ENCODE data around the gene SRI. TPM values are rescaled to one million over a fixed set of nuclear protein-coding genes. Genes with fewer than 3 reads are reported as not detected.
"Not testable (repeated sequence)": the region's sequence is repeated elsewhere in the genome, so short reads cannot be mapped to it uniquely, and the experiment has no call there.

The SRI gene
- total and polyA plus RNA-seq, 7 experiments from 2014 or later = 39.9 to 209 (median 66.4) TPM

GRCh38 chr7:88262562-88262961 is 42.7 kb upstream of the SRI start:
- POLR2A ChIA-PET = no interaction called here
- no peak overlapping the region for H3K27ac Mint-ChIP-seq
- H3K4me1 Mint-ChIP-seq = peaks cover 0 to 1% (median 0%) of the 10 kb centered on the region in 7 donors
- Histone ChIP-seq H3K27me3 (ENCODE audit: control insufficient read depth in 2 of 2, insufficient read depth in 2 of 2, low read length in 2 of 2) (no peaks in the 10 kb centered on the region), H3K9me3 (ENCODE audit: control insufficient read depth in 2 of 3, low read length in 3 of 3) (no peaks in the 10 kb centered on the region), H3K27ac (ENCODE audit: low read depth, low read length) (no peak overlapping the region), H3K4me3 (ENCODE audit: low read length) (no peak overlapping the region), H3K36me3 (ENCODE audit: control insufficient read depth in 2 of 3, insufficient read depth in 3 of 3, low read length in 3 of 3) (no peaks in the 10 kb centered on the region), H3K4me1 (ENCODE audit: control insufficient read depth in 2 of 2, insufficient read depth in 2 of 2, low read length in 2 of 2) (no peaks in the 10 kb centered on the region)
- intact Hi-C loops (cut with micrococcal nuclease) = no loop called here
- DNase-seq = no peak
- ATAC-seq = no peak
- H3K4me3 Mint-ChIP-seq = no peak overlapping the region
- H3K9me3 Mint-ChIP-seq = peaks cover 0 to 4% (median 0%) of the 10 kb centered on the region in 11 donors
- peaks cover 0 to 3% (median 0%) of the 10 kb centered on the region in 5 donors for H3K36me3 Mint-ChIP-seq
- H3K27me3 Mint-ChIP-seq = peaks cover 0 to 33% (median 17%) of the 10 kb centered on the region in 5 donors
- CTCF ChIA-PET = interaction anchor here (0.6 kb wide), 1 partner anchor 375 kb away, joined by 3 read pairs; no protein-coding TSS in a partner anchor

GRCh38 chr7:88260719-88261118 is 40.9 kb upstream of the SRI start:
- no peak overlapping the region for H3K4me3 Mint-ChIP-seq
- intact Hi-C loops (cut with micrococcal nuclease) = no loop called here
- CTCF ChIA-PET = no interaction called here

GRCh38 chr7:88259656-88260380 is 40.0 kb upstream of the SRI start:
- CTCF ChIA-PET = no interaction called here
- Mint-ChIP-seq H3K9me3 (peaks cover 0 to 13% (median 3%) of the 10 kb centered on the region in 11 donors), H3K4me3 (no peak overlapping the region), H3K27ac (no peak overlapping the region), H3K4me1 (peaks cover 0 to 1% (median 0%) of the 10 kb centered on the region in 7 donors), H3K36me3 (no peaks in the 10 kb centered on the region), H3K27me3 (peaks cover 0 to 35% (median 22%) of the 10 kb centered on the region in 5 donors)
- Histone ChIP-seq H3K4me1 (ENCODE audit: control insufficient read depth in 2 of 2, insufficient read depth in 2 of 2, low read length in 2 of 2) (no peaks in the 10 kb centered on the region), H3K27me3 (ENCODE audit: control insufficient read depth in 2 of 2, insufficient read depth in 2 of 2, low read length in 2 of 2) (no peaks in the 10 kb centered on the region), H3K36me3 (ENCODE audit: control insufficient read depth in 2 of 3, insufficient read depth in 3 of 3, low read length in 3 of 3) (no peaks in the 10 kb centered on the region), H3K4me3 (ENCODE audit: low read length) (no peak overlapping the region), H3K9me3 (ENCODE audit: control insufficient read depth in 2 of 3, low read length in 3 of 3) (no peaks in the 10 kb centered on the region), H3K27ac (ENCODE audit: low read depth, low read length) (no peak overlapping the region)
- intact Hi-C loops (cut with micrococcal nuclease) = no loop called here
- POLR2A ChIA-PET = no interaction called here
- ATAC-seq = no peak
- no peak for DNase-seq

More at GRCh38 chr7:88260719-88261118, 40.9 kb upstream of the SRI start:
- no peak overlapping the region for H3K27ac ChIP-seq (ENCODE audit: low read depth, low read length)
- peaks cover 0 to 38% (median 26%) of the 10 kb centered on the region in 5 donors for H3K27me3 Mint-ChIP-seq
- no peak overlapping the region for H3K27ac Mint-ChIP-seq
- peaks cover 0 to 8% (median 0%) of the 10 kb centered on the region in 11 donors for H3K9me3 Mint-ChIP-seq
- H3K36me3 ChIP-seq (ENCODE audit: control insufficient read depth in 2 of 3, insufficient read depth in 3 of 3, low read length in 3 of 3) = no peaks in the 10 kb centered on the region
- ATAC-seq = no peak
- H3K36me3 Mint-ChIP-seq = no peaks in the 10 kb centered on the region
- H3K4me1 Mint-ChIP-seq = peaks cover 0 to 1% (median 0%) of the 10 kb centered on the region in 7 donors
- no peaks in the 10 kb centered on the region for H3K4me1 ChIP-seq (ENCODE audit: control insufficient read depth in 2 of 2, insufficient read depth in 2 of 2, low read length in 2 of 2)
- POLR2A ChIA-PET = no interaction called here
- no peak for DNase-seq
- H3K9me3 ChIP-seq (ENCODE audit: control insufficient read depth in 2 of 3, low read length in 3 of 3) = no peaks in the 10 kb centered on the region
- no peaks in the 10 kb centered on the region for H3K27me3 ChIP-seq (ENCODE audit: control insufficient read depth in 2 of 2, insufficient read depth in 2 of 2, low read length in 2 of 2)
- no peak overlapping the region for H3K4me3 ChIP-seq (ENCODE audit: low read length)

- Mint-ChIP-seq H3K27me3 (peaks cover 0 to 32% (median 23%) of the 10 kb centered on the region in 5 donors), H3K9me3 (peaks cover 7 to 29% (median 14%) of the 10 kb centered on the region in 11 donors)
- POLR2A ChIA-PET; H3K27me3 ChIP-seq (ENCODE audit: control insufficient read depth in 2 of 2, insufficient read depth in 2 of 2, low read length in 2 of 2); H3K27ac ChIP-seq (ENCODE audit: low read depth, low read length); H3K36me3 Mint-ChIP-seq; H3K4me3 Mint-ChIP-seq; H3K4me1 Mint-ChIP-seq; DNase-seq; H3K4me3 ChIP-seq (ENCODE audit: low read length); H3K36me3 ChIP-seq (ENCODE audit: control insufficient read depth in 2 of 3, insufficient read depth in 3 of 3, low read length in 3 of 3); ATAC-seq; CTCF ChIA-PET; H3K27ac Mint-ChIP-seq; intact Hi-C loops (cut with micrococcal nuclease); H3K4me1 ChIP-seq (ENCODE audit: control insufficient read depth in 2 of 2, insufficient read depth in 2 of 2, low read length in 2 of 2): not testable (repeated sequence)
- peaks cover 0 to 13% (median 0%) of the 10 kb centered on the region in 3 experiments for H3K9me3 ChIP-seq (ENCODE audit: control insufficient read depth in 2 of 3, low read length in 3 of 3)
These were observed 38.5 kb upstream of the SRI start for GRCh38 chr7:88258296-88258695.

GRCh38 chr7:88256906-88257305 is 37.1 kb upstream of the SRI start:
- Histone ChIP-seq H3K4me3 (ENCODE audit: low read length) (no peak overlapping the region), H3K9me3 (ENCODE audit: control insufficient read depth in 2 of 3, low read length in 3 of 3) (peaks cover 0 to 13% (median 0%) of the 10 kb centered on the region in 3 experiments), H3K4me1 (ENCODE audit: control insufficient read depth in 2 of 2, insufficient read depth in 2 of 2, low read length in 2 of 2) (no peaks in the 10 kb centered on the region), H3K27ac (ENCODE audit: low read depth, low read length) (no peak overlapping the region), H3K36me3 (ENCODE audit: control insufficient read depth in 2 of 3, insufficient read depth in 3 of 3, low read length in 3 of 3) (no peaks in the 10 kb centered on the region), H3K27me3 (ENCODE audit: control insufficient read depth in 2 of 2, insufficient read depth in 2 of 2, low read length in 2 of 2) (no peaks in the 10 kb centered on the region)
- H3K27ac Mint-ChIP-seq = no peak overlapping the region
- ChIA-PET POLR2A (no interaction called here), CTCF (no interaction called here)
- no peak for DNase-seq
- no peak overlapping the region for H3K4me3 Mint-ChIP-seq
- H3K36me3 Mint-ChIP-seq = peaks cover 0 to 5% (median 0%) of the 10 kb centered on the region in 5 donors
- H3K9me3 Mint-ChIP-seq = peaks cover 7 to 32% (median 16%) of the 10 kb centered on the region in 11 donors
- H3K4me1 Mint-ChIP-seq = peaks cover 0 to under 1% (median 0%) of the 10 kb centered on the region in 7 donors
- peaks cover 0 to 27% (median 20%) of the 10 kb centered on the region in 5 donors for H3K27me3 Mint-ChIP-seq
- no peak for ATAC-seq
- intact Hi-C loops (cut with micrococcal nuclease) = no loop called here

GRCh38 chr7:88254721-88255424 is 35.0 kb upstream of the SRI start:
- CTCF ChIA-PET = no interaction called here
- intact Hi-C loops (cut with micrococcal nuclease) = no loop called here

More at GRCh38 chr7:88254721-88255424, 35.0 kb upstream of the SRI start:
- Histone ChIP-seq H3K27me3 (ENCODE audit: control insufficient read depth in 2 of 2, insufficient read depth in 2 of 2, low read length in 2 of 2) (no peaks in the 10 kb centered on the region), H3K9me3 (ENCODE audit: control insufficient read depth in 2 of 3, low read length in 3 of 3) (peaks cover 0 to 13% (median 0%) of the 10 kb centered on the region in 3 experiments), H3K27ac (ENCODE audit: low read depth, low read length) (no peak overlapping the region), H3K4me3 (ENCODE audit: low read length) (no peak overlapping the region), H3K4me1 (ENCODE audit: control insufficient read depth in 2 of 2, insufficient read depth in 2 of 2, low read length in 2 of 2) (no peaks in the 10 kb centered on the region), H3K36me3 (ENCODE audit: control insufficient read depth in 2 of 3, insufficient read depth in 3 of 3, low read length in 3 of 3) (no peaks in the 10 kb centered on the region)
- DNase-seq = no peak
- no peaks in the 10 kb centered on the region for H3K4me1 Mint-ChIP-seq
- H3K9me3 Mint-ChIP-seq = peaks cover 7 to 32% (median 16%) of the 10 kb centered on the region in 11 donors
- H3K36me3 Mint-ChIP-seq = peaks cover 0 to 5% (median 0%) of the 10 kb centered on the region in 5 donors
- POLR2A ChIA-PET = no interaction called here
- H3K4me3 Mint-ChIP-seq = no peak overlapping the region
- H3K27me3 Mint-ChIP-seq = peaks cover 0 to 34% (median 27%) of the 10 kb centered on the region in 5 donors
- no peak overlapping the region for H3K27ac Mint-ChIP-seq
- no peak for ATAC-seq
